HG03432 (cell line): ENCODE measurements around the gene TSFM.
A peak's percentile ranks its signal among the peaks of the same experiment; 100 is the strongest.

Experiments
- ATAC-seq: cut with Tn5 transposase; IDR thresholded peaks from one replicate; pipeline ENCODE4 v1.9.1; 2021; ENCODE audit warnings: mild to moderate bottlenecking, moderate library complexity; ENCODE audit not compliant: unreplicated experiment

Gene TSFM

GRCh38 chr12:57832966-57833365, 50.4 kb downstream of the TSFM start:
- ATAC-seq, result no peak

- ATAC-seq, result no peak
Observed at GRCh38 chr12:57833672-57834071, 51.1 kb downstream of the TSFM start.

GRCh38 chr12:57834086-57834876, 51.7 kb downstream of the TSFM start:
- no peak for ATAC-seq

- ATAC-seq, result no peak
Observed at GRCh38 chr12:57835366-57836288, 53.0 kb downstream of the TSFM start.

GRCh38 chr12:57836442-57837375, 54.1 kb downstream of the TSFM start:
- peak; percentile 69 for ATAC-seq

GRCh38 chr12:57837864-57838562, 55.4 kb downstream of the TSFM start:
- peak; percentile 27 for ATAC-seq

- ATAC-seq, result no peak
Observed at GRCh38 chr12:57838594-57839302, 56.2 kb downstream of the TSFM start.

- ATAC-seq, result no peak
Observed at GRCh38 chr12:57839996-57840395, 57.4 kb downstream of the TSFM start.

GRCh38 chr12:57840726-57841125, 58.1 kb downstream of the TSFM start:
- no peak for ATAC-seq

- ATAC-seq, result no peak
Observed at GRCh38 chr12:57841445-57841844, 58.9 kb downstream of the TSFM start.

GRCh38 chr12:57842342-57843294, 60.0 kb downstream of the TSFM start:
- ATAC-seq, result no peak

- peak; percentile 18 for ATAC-seq
Observed at GRCh38 chr12:57844709-57845477, 62.3 kb downstream of the TSFM start.

GRCh38 chr12:57845478-57846284, 63.1 kb downstream of the TSFM start:
- ATAC-seq, result peak; percentile 34

GRCh38 chr12:57846285-57846576, 63.6 kb downstream of the TSFM start:
- ATAC-seq, result peak; percentile 18

GRCh38 chr12:57846577-57847319, 64.2 kb downstream of the TSFM start, which contains the start of gene CTDSP2:
TSS of gene CTDSP2 (minus strand) at chr12:57846729. CDS start at chr12:57846435, 294 bp downstream.
- ATAC-seq, result peak; percentile 51
